Activated CD8-positive, alpha-beta memory T cell treated with anti-CD3 and anti-CD28 coated beads, Interleukin-2, amount 50 U/mL, for 4 hours (primary cell): ENCODE measurements around the gene OLFML2A.
A peak's percentile ranks its signal among the peaks of the same experiment; 100 is the strongest.
"Not testable (repeated sequence)": the region's sequence is repeated elsewhere in the genome, so short reads cannot be mapped to it uniquely, and the experiment has no call there.

Experiments used
- DNase-seq: peaks from one replicate; pipeline ENCODE4 v3.0.0-alpha.2; 2020

The OLFML2A gene

GRCh38 chr9:124761710-124762109 lies 15.2 kb upstream of the OLFML2A start:
- no peak for DNase-seq

- DNase-seq, result no peak
Measured at GRCh38 chr9:124762633-124763032, 14.3 kb upstream of the OLFML2A start.

GRCh38 chr9:124764774-124765438 lies 12.0 kb upstream of the OLFML2A start:
- DNase-seq, result no peak

- no peak for DNase-seq
Measured at GRCh38 chr9:124765439-124765835, 11.5 kb upstream of the OLFML2A start.

- DNase-seq, result no peak
Measured at GRCh38 chr9:124766326-124766725, 10.6 kb upstream of the OLFML2A start.

- no peak for DNase-seq
Measured at GRCh38 chr9:124766815-124767554, 9.9 kb upstream of the OLFML2A start.

- DNase-seq, result no peak
Measured at GRCh38 chr9:124767821-124768220, 9.1 kb upstream of the OLFML2A start.

GRCh38 chr9:124768334-124768733 lies 8.6 kb upstream of the OLFML2A start:
- DNase-seq, result no peak

- no peak for DNase-seq
Measured at GRCh38 chr9:124768750-124769548, 8.0 kb upstream of the OLFML2A start.

- DNase-seq, result peak; percentile 24
Measured at GRCh38 chr9:124769549-124770358, 7.2 kb upstream of the OLFML2A start.

GRCh38 chr9:124770359-124771020 lies 6.4 kb upstream of the OLFML2A start:
- DNase-seq, result peak; percentile 26

GRCh38 chr9:124771021-124771866 lies 5.7 kb upstream of the OLFML2A start, which contains the start of gene NR6A1:
NR6A1 (minus strand) TSS chr9:124771311.
- DNase-seq, result peak; percentile 93

- DNase-seq, result peak; percentile 44
Measured at GRCh38 chr9:124771867-124772679, 4.9 kb upstream of the OLFML2A start.

GRCh38 chr9:124772877-124773276 lies 4.1 kb upstream of the OLFML2A start:
- DNase-seq, result not testable (repeated sequence)

GRCh38 chr9:124773473-124774128 lies 3.3 kb upstream of the OLFML2A start:
- DNase-seq, result no peak

- peak; percentile 84 for DNase-seq
Measured at GRCh38 chr9:124774129-124774978, 2.6 kb upstream of the OLFML2A start.

GRCh38 chr9:124776618-124776953 lies 347 bp upstream of the OLFML2A start:
- no peak for DNase-seq

GRCh38 chr9:124778575-124779367 lies 1.8 kb downstream of the OLFML2A start:
- DNase-seq, result no peak
